ENCODE measurements around the gene ALDH5A1.

- TF ChIP-seq FOXM1 (IDR thresholded peaks at IDR 0.05; ENCODE audit: borderline replicate concordance) (no peak), FOXA1 (IDR thresholded peaks at IDR 0.05) (no peak)
Observed at GRCh38 chr6:24478903-24479302, 15.9 kb upstream of the ALDH5A1 start.
